ENCODE measurements around the gene BBLN.

DNA sequence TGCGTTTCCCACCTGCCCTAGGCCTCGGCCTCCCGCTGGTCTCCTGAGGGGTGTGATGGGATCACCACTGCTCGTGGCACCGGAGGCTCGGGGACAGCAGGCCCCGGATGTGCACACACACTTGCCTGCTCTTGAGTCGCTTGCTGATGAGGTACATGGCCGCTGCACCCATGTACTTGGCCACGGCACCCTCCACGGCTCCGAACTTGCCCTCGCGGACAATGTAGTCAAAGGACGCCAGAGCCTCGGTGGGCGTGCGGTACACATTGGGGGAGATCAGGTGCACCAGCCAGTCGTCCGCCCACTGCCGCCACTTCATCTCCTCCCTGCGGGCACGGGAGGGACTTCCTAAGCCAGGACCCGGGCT is 37.3 kb upstream of the BBLN start:
- TF ChIP-seq, protein P1, sequence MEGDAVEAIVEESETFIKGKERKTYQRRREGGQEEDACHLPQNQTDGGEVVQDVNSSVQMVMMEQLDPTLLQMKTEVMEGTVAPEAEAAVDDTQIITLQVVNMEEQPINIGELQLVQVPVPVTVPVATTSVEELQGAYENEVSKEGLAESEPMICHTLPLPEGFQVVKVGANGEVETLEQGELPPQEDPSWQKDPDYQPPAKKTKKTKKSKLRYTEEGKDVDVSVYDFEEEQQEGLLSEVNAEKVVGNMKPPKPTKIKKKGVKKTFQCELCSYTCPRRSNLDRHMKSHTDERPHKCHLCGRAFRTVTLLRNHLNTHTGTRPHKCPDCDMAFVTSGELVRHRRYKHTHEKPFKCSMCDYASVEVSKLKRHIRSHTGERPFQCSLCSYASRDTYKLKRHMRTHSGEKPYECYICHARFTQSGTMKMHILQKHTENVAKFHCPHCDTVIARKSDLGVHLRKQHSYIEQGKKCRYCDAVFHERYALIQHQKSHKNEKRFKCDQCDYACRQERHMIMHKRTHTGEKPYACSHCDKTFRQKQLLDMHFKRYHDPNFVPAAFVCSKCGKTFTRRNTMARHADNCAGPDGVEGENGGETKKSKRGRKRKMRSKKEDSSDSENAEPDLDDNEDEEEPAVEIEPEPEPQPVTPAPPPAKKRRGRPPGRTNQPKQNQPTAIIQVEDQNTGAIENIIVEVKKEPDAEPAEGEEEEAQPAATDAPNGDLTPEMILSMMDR (IDR thresholded peaks at IDR 0.05): no peak
- TF ChIP-seq POLR2AphosphoS5 (IDR thresholded peaks at IDR 0.05) (no peak), POLR2A (IDR thresholded peaks at IDR 0.05) (no peak), EP300 (IDR thresholded peaks at IDR 0.05; ENCODE audit: low read depth) (no peak)

Data from transverse colon (tissue), 4 donors.